GM12865 (cell line): ENCODE results near the gene CHCHD6.

Experiments used
- DNase-seq: peaks from one replicate; pipeline ENCODE4 v3.0.0; 2010; ENCODE audit warnings: low read depth
- H3K4me3 ChIP-seq: 2 replicates; pipeline ENCODE4 v1.5.1; 2011; ENCODE audit warnings: mild to moderate bottlenecking, low read depth, low read length, control low read depth
- CTCF ChIP-seq: IDR thresholded peaks from 2 replicates; pipeline ENCODE4 v1.5.1; 2011; ENCODE audit warnings: low read length, control low read depth, low read depth, inconsistent platforms; ENCODE audit not compliant: insufficient read depth; ENCODE audit errors: missing control alignments

Gene CHCHD6

GRCh38 chr3:126731044-126731443 lies 27.0 kb downstream of the CHCHD6 start:
- peak; percentile 40 for DNase-seq
- no peak for TF ChIP-seq CTCF
- H3K4me3 ChIP-seq = no peak overlapping the region

- no peak overlapping the region for H3K4me3 ChIP-seq
- TF ChIP-seq CTCF = no peak
- no peak for DNase-seq
Observed at GRCh38 chr3:126732281-126733060, 28.4 kb downstream of the CHCHD6 start.

GRCh38 chr3:126733061-126733430 lies 29.0 kb downstream of the CHCHD6 start:
- H3K4me3 ChIP-seq = no peak overlapping the region
- TF ChIP-seq CTCF = no peak
- DNase-seq = no peak

GRCh38 chr3:126734106-126734723 lies 30.2 kb downstream of the CHCHD6 start:
- no peak for DNase-seq
- no peak for TF ChIP-seq CTCF

GRCh38 chr3:126737527-126737926 lies 33.5 kb downstream of the CHCHD6 start:
- H3K4me3 ChIP-seq = no peak overlapping the region
- TF ChIP-seq CTCF = peak; percentile 20
- no peak for DNase-seq

More at GRCh38 chr3:126734106-126734723, 30.2 kb downstream of the CHCHD6 start:
- H3K4me3 ChIP-seq = no peak overlapping the region

- no peak overlapping the region for H3K4me3 ChIP-seq
- DNase-seq = no peak
- no peak for TF ChIP-seq CTCF
Observed at GRCh38 chr3:126742057-126742456, 38.0 kb downstream of the CHCHD6 start.
